ENCODE measurements around the gene KIRREL3. TPM values are rescaled to one million over a fixed set of nuclear protein-coding genes. Genes with fewer than 3 reads are reported as not detected.

Gene KIRREL3
- total RNA-seq, 1 experiment from 2014 or later, result 2.2 TPM

- H3K4me2 ChIP-seq, result no peak overlapping the region
- no peaks in the 10 kb centered on the region for H3K4me1 ChIP-seq (replicated peaks; ENCODE audit: insufficient read depth)
- no peak overlapping the region for H3K4me3 ChIP-seq
- no peak for DNase-seq
- no peak overlapping the region for H3K27ac ChIP-seq
- H3K27me3 ChIP-seq (ENCODE audit: insufficient read depth, low read depth), result peaks cover 5% of the 10 kb centered on the region; the same call in 1 of the 2 replicates
- no peaks in the 10 kb centered on the region for H4K20me1 ChIP-seq (ENCODE audit: insufficient read depth)
- TF ChIP-seq, protein P1, sequence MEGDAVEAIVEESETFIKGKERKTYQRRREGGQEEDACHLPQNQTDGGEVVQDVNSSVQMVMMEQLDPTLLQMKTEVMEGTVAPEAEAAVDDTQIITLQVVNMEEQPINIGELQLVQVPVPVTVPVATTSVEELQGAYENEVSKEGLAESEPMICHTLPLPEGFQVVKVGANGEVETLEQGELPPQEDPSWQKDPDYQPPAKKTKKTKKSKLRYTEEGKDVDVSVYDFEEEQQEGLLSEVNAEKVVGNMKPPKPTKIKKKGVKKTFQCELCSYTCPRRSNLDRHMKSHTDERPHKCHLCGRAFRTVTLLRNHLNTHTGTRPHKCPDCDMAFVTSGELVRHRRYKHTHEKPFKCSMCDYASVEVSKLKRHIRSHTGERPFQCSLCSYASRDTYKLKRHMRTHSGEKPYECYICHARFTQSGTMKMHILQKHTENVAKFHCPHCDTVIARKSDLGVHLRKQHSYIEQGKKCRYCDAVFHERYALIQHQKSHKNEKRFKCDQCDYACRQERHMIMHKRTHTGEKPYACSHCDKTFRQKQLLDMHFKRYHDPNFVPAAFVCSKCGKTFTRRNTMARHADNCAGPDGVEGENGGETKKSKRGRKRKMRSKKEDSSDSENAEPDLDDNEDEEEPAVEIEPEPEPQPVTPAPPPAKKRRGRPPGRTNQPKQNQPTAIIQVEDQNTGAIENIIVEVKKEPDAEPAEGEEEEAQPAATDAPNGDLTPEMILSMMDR (conservative IDR thresholded peaks at IDR 0.05), result no peak
- TF ChIP-seq EZH2 (IDR thresholded peaks at IDR 0.05; ENCODE audit: low read depth), result no peak
- no peaks in the 10 kb centered on the region for H3K79me2 ChIP-seq (ENCODE audit: low read depth)
- no peak overlapping the region for H2AFZ ChIP-seq
- CTCF ChIA-PET, result no interaction called here
- H3F3A ChIP-seq (ENCODE audit: insufficient read depth, low read depth), result no peaks in the 10 kb centered on the region
- no peaks in the 10 kb centered on the region for H3K9me3 ChIP-seq (ENCODE audit: insufficient read depth, low read depth)
- intact Hi-C loops (cut with micrococcal nuclease; ENCODE audit: unreplicated experiment), result no loop called here
- no peaks in the 10 kb centered on the region; the same call in 1 of the 2 replicates for H3K9me2 ChIP-seq (ENCODE audit: insufficient read depth)
- POLR2A ChIA-PET (ENCODE audit: unreplicated experiment), result no interaction called here
- BruUV-seq (replicated peaks), result no TSS peak
- H3K36me3 ChIP-seq (ENCODE audit: low read depth), result no peaks in the 10 kb centered on the region
Observed at GRCh38 chr11:126925321-126926093, 75.1 kb downstream of the KIRREL3 start.

- no peak for TF ChIP-seq EZH2 (IDR thresholded peaks at IDR 0.05; ENCODE audit: low read depth)
- TF ChIP-seq, protein P1 (conservative IDR thresholded peaks at IDR 0.05), result no peak
- Histone ChIP-seq H3K79me2 (ENCODE audit: low read depth) (no peaks in the 10 kb centered on the region), H3K27me3 (ENCODE audit: insufficient read depth, low read depth) (peaks cover 5% of the 10 kb centered on the region; the same call in 1 of the 2 replicates), H3K4me2 (no peak overlapping the region), H3K36me3 (ENCODE audit: low read depth) (no peaks in the 10 kb centered on the region), H3K4me3 (no peak overlapping the region), H2AFZ (no peak overlapping the region), H3F3A (ENCODE audit: insufficient read depth, low read depth) (no peaks in the 10 kb centered on the region), H3K27ac (no peak overlapping the region), H3K9me3 (ENCODE audit: insufficient read depth, low read depth) (no peaks in the 10 kb centered on the region), H3K4me1 (replicated peaks; ENCODE audit: insufficient read depth) (no peaks in the 10 kb centered on the region), H4K20me1 (ENCODE audit: insufficient read depth) (no peaks in the 10 kb centered on the region), H3K9me2 (ENCODE audit: insufficient read depth) (no peaks in the 10 kb centered on the region)
- no peak for DNase-seq
- CTCF ChIA-PET, result no interaction called here
- intact Hi-C loops (cut with micrococcal nuclease; ENCODE audit: unreplicated experiment), result no loop called here
- BruUV-seq (replicated peaks), result no TSS peak
- POLR2A ChIA-PET (ENCODE audit: unreplicated experiment), result no interaction called here
Observed at GRCh38 chr11:126924376-126925040, 76.1 kb downstream of the KIRREL3 start.

DNA sequence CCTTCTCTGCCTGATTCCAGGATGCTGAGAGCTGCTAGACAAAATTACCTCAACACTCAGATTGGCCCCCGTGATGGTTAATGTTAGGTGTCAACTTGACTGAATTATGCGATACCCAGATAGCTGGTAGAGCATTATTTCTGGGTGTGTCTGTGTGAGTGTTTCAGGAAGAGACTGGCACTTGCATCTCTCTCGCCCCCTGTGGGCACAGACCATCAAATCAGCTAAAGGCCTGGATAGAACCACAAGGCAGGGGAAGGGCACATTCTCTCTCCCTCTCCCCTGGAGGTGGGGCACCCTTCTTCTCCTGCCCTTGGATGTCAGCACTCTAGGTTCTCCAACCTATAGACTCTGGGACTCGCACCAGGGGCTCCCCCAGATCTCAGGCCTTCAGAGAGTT is 79.7 kb downstream of the KIRREL3 start:
- ChIA-PET POLR2A (ENCODE audit: unreplicated experiment) (no interaction called here), CTCF (no interaction called here)
- TF ChIP-seq EZH2 (IDR thresholded peaks at IDR 0.05; ENCODE audit: low read depth), result no peak
- TF ChIP-seq, protein P1 (conservative IDR thresholded peaks at IDR 0.05), result no peak
- H3K9me3 ChIP-seq (ENCODE audit: insufficient read depth, low read depth), result no peaks in the 10 kb centered on the region
- no peaks in the 10 kb centered on the region for H3K79me2 ChIP-seq (ENCODE audit: low read depth)
- no peak overlapping the region for H2AFZ ChIP-seq
- no peaks in the 10 kb centered on the region for H4K20me1 ChIP-seq (ENCODE audit: insufficient read depth)
- no peaks in the 10 kb centered on the region for H3K9me2 ChIP-seq (ENCODE audit: insufficient read depth)
- H3K27ac ChIP-seq, result no peak overlapping the region
- DNase-seq, result no peak
- H3K4me1 ChIP-seq (replicated peaks; ENCODE audit: insufficient read depth), result no peaks in the 10 kb centered on the region
- no TSS peak for BruUV-seq (replicated peaks)
- H3K4me2 ChIP-seq, result no peak overlapping the region
- no peak overlapping the region for H3K4me3 ChIP-seq
- no peaks in the 10 kb centered on the region for H3F3A ChIP-seq (ENCODE audit: insufficient read depth, low read depth)
- H3K27me3 ChIP-seq (ENCODE audit: insufficient read depth, low read depth), result no peaks in the 10 kb centered on the region
- H3K36me3 ChIP-seq (ENCODE audit: low read depth), result no peaks in the 10 kb centered on the region
- intact Hi-C loops (cut with micrococcal nuclease; ENCODE audit: unreplicated experiment), result no loop called here
